ENCODE measurements around the gene ERN1. TPM values are rescaled to one million over a fixed set of nuclear protein-coding genes. Genes with fewer than 3 reads are reported as not detected.

The ERN1 gene
- total RNA-seq, 1 donor from 2014 or later = 9.3 TPM

GRCh38 chr17:64091116-64091515 is 38.8 kb downstream of the ERN1 start:
- intact Hi-C loops (cut with micrococcal nuclease) = no loop called here
- no peak for TF ChIP-seq CTCF (IDR thresholded peaks at IDR 0.05; ENCODE audit: borderline replicate concordance)
- Histone ChIP-seq H3K9me3 (replicated peaks) (no peaks in the 10 kb centered on the region), H3K4me3 (no peak overlapping the region), H3K4me1 (peaks cover 9% of the 10 kb centered on the region), H3K27me3 (ENCODE audit: low read depth) (no peaks in the 10 kb centered on the region), H3K27ac (replicated peaks) (no peak overlapping the region), H3K36me3 (peaks cover 4% of the 10 kb centered on the region)
- no peak for DNase-seq

GRCh38 chr17:64090144-64090543 is 39.8 kb downstream of the ERN1 start:
- peaks cover 13% of the 10 kb centered on the region for H3K4me1 ChIP-seq
- no peak for TF ChIP-seq CTCF (IDR thresholded peaks at IDR 0.05; ENCODE audit: borderline replicate concordance)
- no peak overlapping the region for H3K4me3 ChIP-seq

GRCh38 chr17:64087252-64088005 is 42.5 kb downstream of the ERN1 start:
- H3K27ac ChIP-seq (replicated peaks) = no peak overlapping the region
- peaks cover 3% of the 10 kb centered on the region for H3K36me3 ChIP-seq
- intact Hi-C loops (cut with micrococcal nuclease) = no loop called here
- no peak for DNase-seq
- H3K4me3 ChIP-seq = no peak overlapping the region
- no peaks in the 10 kb centered on the region for H3K27me3 ChIP-seq (ENCODE audit: low read depth)
- no peaks in the 10 kb centered on the region for H3K9me3 ChIP-seq (replicated peaks)
- TF ChIP-seq CTCF (IDR thresholded peaks at IDR 0.05; ENCODE audit: borderline replicate concordance) = no peak
- peaks cover 29% of the 10 kb centered on the region for H3K4me1 ChIP-seq

More at GRCh38 chr17:64090144-64090543, 39.8 kb downstream of the ERN1 start:
- Histone ChIP-seq H3K9me3 (replicated peaks) (no peaks in the 10 kb centered on the region), H3K36me3 (peaks cover 3% of the 10 kb centered on the region), H3K27ac (replicated peaks) (no peak overlapping the region), H3K27me3 (ENCODE audit: low read depth) (no peaks in the 10 kb centered on the region)
- DNase-seq = no peak
- intact Hi-C loops (cut with micrococcal nuclease) = no loop called here

- peak overlapping the region; percentile 16 for H3K27ac ChIP-seq (replicated peaks)
- no peak overlapping the region for H3K4me3 ChIP-seq
- intact Hi-C loops (cut with micrococcal nuclease) = no loop called here
- no peak for DNase-seq
- no peaks in the 10 kb centered on the region for H3K36me3 ChIP-seq
- H3K9me3 ChIP-seq (replicated peaks) = no peaks in the 10 kb centered on the region
- no peaks in the 10 kb centered on the region for H3K27me3 ChIP-seq (ENCODE audit: low read depth)
- H3K4me1 ChIP-seq = peaks cover 36% of the 10 kb centered on the region
- no peak for TF ChIP-seq CTCF (IDR thresholded peaks at IDR 0.05; ENCODE audit: borderline replicate concordance)
These were observed 44.3 kb downstream of the ERN1 start for GRCh38 chr17:64085650-64086005.

GRCh38 chr17:64084940-64085649 is 44.8 kb downstream of the ERN1 start:
- Histone ChIP-seq H3K4me3 (no peak overlapping the region), H3K9me3 (replicated peaks) (no peaks in the 10 kb centered on the region), H3K4me1 (peaks cover 36% of the 10 kb centered on the region), H3K27me3 (ENCODE audit: low read depth) (no peaks in the 10 kb centered on the region), H3K27ac (replicated peaks) (no peak overlapping the region), H3K36me3 (no peaks in the 10 kb centered on the region)
- DNase-seq = no peak
- no peak for TF ChIP-seq CTCF (IDR thresholded peaks at IDR 0.05; ENCODE audit: borderline replicate concordance)
- intact Hi-C loops (cut with micrococcal nuclease) = no loop called here

All from left ventricle myocardium inferior (tissue), 1 donor.